NB4 (cell line): ENCODE data around the gene TRIM34.
"Not testable (repeated sequence)": the region's sequence is repeated elsewhere in the genome, so short reads cannot be mapped to it uniquely, and the experiment has no call there.

Experiments used
- DNase-seq: peaks from one replicate; pipeline ENCODE4 v3.0.0; 2010; ENCODE audit warnings: low read depth
- H3K4me3 ChIP-seq: one replicate; pipeline ENCODE4 v1.5.1; 2011; ENCODE audit warnings: mild to moderate bottlenecking, low read depth, low read length, moderate library complexity
- CTCF ChIP-seq: IDR thresholded peaks from one replicate; pipeline ENCODE4 v1.5.1; 2012; ENCODE audit warnings: low read depth, low read length
- MAX ChIP-seq: IDR thresholded peaks from 2 replicates; pipeline ENCODE4 v1.6.1; 2011; ENCODE audit warnings: low read depth, low read length
- MYC ChIP-seq: IDR thresholded peaks from 2 replicates; pipeline ENCODE4 v1.6.1; 2011; ENCODE audit warnings: low read depth, low read length
- POLR2A ChIP-seq: IDR thresholded peaks from 2 replicates; pipeline ENCODE4 v1.6.1; 2011; ENCODE audit warnings: mild to moderate bottlenecking; ENCODE audit not compliant: insufficient read length; ENCODE audit errors: extremely low read depth

The TRIM34 gene

GRCh38 chr11:5665746-5666401 lies 41.1 kb downstream of the TRIM34 start:
- H3K4me3 ChIP-seq: no peak overlapping the region
- no peak for DNase-seq
- TF ChIP-seq MYC: no peak

- DNase-seq: no peak
- no peak overlapping the region for H3K4me3 ChIP-seq
- TF ChIP-seq MAX: no peak
- TF ChIP-seq CTCF: no peak
Measured at GRCh38 chr11:5666402-5666793, 41.6 kb downstream of the TRIM34 start.

- no peak overlapping the region for H3K4me3 ChIP-seq
- DNase-seq: no peak
- no peak for TF ChIP-seq CTCF
- TF ChIP-seq MAX: no peak
- TF ChIP-seq MYC: no peak
- TF ChIP-seq POLR2A: no peak
Measured at GRCh38 chr11:5671831-5672230, 47.0 kb downstream of the TRIM34 start.

- TF ChIP-seq POLR2A (no peak), CTCF (no peak), MAX (no peak), MYC (no peak)
Measured at GRCh38 chr11:5674391-5674790, 49.6 kb downstream of the TRIM34 start.

GRCh38 chr11:5679811-5680210 lies 55.0 kb downstream of the TRIM34 start:
- no peak for DNase-seq
- no peak overlapping the region for H3K4me3 ChIP-seq
- TF ChIP-seq MAX: no peak
- no peak for TF ChIP-seq POLR2A

More at GRCh38 chr11:5674391-5674790, 49.6 kb downstream of the TRIM34 start:
- DNase-seq: no peak
- H3K4me3 ChIP-seq: no peak overlapping the region

GRCh38 chr11:5682890-5683441 lies 58.2 kb downstream of the TRIM34 start:
- DNase-seq, H3K4me3 ChIP-seq: not testable (repeated sequence)

- peak overlapping the region; percentile 38 for H3K4me3 ChIP-seq
- DNase-seq: not testable (repeated sequence)
Measured at GRCh38 chr11:5683620-5684019, 58.8 kb downstream of the TRIM34 start.

GRCh38 chr11:5684036-5684645 lies 59.3 kb downstream of the TRIM34 start:
- peak; percentile 8 for DNase-seq
- no peak for TF ChIP-seq MYC
- no peak for TF ChIP-seq MAX
- no peak for TF ChIP-seq CTCF
- no peak for TF ChIP-seq POLR2A

More at GRCh38 chr11:5684036-5684645, 59.3 kb downstream of the TRIM34 start:
- H3K4me3 ChIP-seq: peak overlapping the region; percentile 77
